Measurements from ENCODE around the gene RILPL2.

DNA sequence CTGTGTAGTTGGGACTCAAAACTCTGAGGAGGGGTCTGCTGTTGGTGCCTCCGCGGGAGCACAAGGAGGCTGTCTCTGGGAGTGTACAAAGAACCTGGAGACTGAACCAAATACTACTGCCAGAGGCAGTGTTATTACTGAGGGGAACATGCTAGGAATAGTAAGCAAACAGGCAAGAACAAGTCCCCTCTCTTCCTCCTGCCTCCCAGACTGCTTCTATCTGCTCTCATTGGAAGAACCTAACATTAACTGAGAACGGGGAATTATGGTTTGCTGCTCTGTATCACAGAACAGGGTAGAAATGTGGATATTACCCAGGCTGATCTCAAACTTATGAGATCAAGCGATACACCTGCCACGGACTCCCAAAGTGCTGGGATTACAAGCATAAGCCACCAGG lies 57.1 kb downstream of the RILPL2 start:
- TF ChIP-seq, protein P1, sequence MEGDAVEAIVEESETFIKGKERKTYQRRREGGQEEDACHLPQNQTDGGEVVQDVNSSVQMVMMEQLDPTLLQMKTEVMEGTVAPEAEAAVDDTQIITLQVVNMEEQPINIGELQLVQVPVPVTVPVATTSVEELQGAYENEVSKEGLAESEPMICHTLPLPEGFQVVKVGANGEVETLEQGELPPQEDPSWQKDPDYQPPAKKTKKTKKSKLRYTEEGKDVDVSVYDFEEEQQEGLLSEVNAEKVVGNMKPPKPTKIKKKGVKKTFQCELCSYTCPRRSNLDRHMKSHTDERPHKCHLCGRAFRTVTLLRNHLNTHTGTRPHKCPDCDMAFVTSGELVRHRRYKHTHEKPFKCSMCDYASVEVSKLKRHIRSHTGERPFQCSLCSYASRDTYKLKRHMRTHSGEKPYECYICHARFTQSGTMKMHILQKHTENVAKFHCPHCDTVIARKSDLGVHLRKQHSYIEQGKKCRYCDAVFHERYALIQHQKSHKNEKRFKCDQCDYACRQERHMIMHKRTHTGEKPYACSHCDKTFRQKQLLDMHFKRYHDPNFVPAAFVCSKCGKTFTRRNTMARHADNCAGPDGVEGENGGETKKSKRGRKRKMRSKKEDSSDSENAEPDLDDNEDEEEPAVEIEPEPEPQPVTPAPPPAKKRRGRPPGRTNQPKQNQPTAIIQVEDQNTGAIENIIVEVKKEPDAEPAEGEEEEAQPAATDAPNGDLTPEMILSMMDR (conservative IDR thresholded peaks at IDR 0.05; ENCODE audit: low read depth in 2 of 2), result no peak
- TF ChIP-seq POLR2AphosphoS5 (IDR thresholded peaks at IDR 0.05; ENCODE audit: low read depth), result no peak
- TF ChIP-seq NANOG (IDR thresholded peaks at IDR 0.05; ENCODE audit: borderline replicate concordance), result no peak
- TF ChIP-seq EZH2phosphoT487 (IDR thresholded peaks at IDR 0.05; ENCODE audit: unreplicated experiment), result no peak
- TF ChIP-seq EZH2 (IDR thresholded peaks at IDR 0.05; ENCODE audit: low read depth, unreplicated experiment), result no peak
- TF ChIP-seq CREB1 (CRISPR knock-in tag; IDR thresholded peaks at IDR 0.05; ENCODE audit: low read depth), result no peak
- no peak for TF ChIP-seq STAT1 (IDR thresholded peaks at IDR 0.05; ENCODE audit: unreplicated experiment)
- no peak for TF ChIP-seq ZNF331 (CRISPR knock-in tag; IDR thresholded peaks at IDR 0.05; ENCODE audit: low read depth)
- TF ChIP-seq, protein P2, sequence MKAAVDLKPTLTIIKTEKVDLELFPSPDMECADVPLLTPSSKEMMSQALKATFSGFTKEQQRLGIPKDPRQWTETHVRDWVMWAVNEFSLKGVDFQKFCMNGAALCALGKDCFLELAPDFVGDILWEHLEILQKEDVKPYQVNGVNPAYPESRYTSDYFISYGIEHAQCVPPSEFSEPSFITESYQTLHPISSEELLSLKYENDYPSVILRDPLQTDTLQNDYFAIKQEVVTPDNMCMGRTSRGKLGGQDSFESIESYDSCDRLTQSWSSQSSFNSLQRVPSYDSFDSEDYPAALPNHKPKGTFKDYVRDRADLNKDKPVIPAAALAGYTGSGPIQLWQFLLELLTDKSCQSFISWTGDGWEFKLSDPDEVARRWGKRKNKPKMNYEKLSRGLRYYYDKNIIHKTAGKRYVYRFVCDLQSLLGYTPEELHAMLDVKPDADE (IDR thresholded peaks at IDR 0.05), result no peak

All from GM23338 (cell line).